GM19043 (cell line): ENCODE results near the gene RNF157.

ENCODE experiments used
- ATAC-seq: cut with Tn5 transposase; IDR thresholded peaks from one replicate; pipeline ENCODE4 v1.9.1; 2021; ENCODE audit warnings: low read depth; ENCODE audit not compliant: unreplicated experiment

RNF157 gene

GRCh38 chr17:76131692-76132573, 108.4 kb downstream of the RNF157 start:
- no peak for ATAC-seq

- ATAC-seq = no peak
These were observed 109.1 kb downstream of the RNF157 start for GRCh38 chr17:76131051-76131691.

- ATAC-seq = no peak
These were observed 109.8 kb downstream of the RNF157 start for GRCh38 chr17:76130473-76130872.

GRCh38 chr17:76125922-76126321, 114.4 kb downstream of the RNF157 start:
- ATAC-seq = no peak

GRCh38 chr17:76125391-76125675, 115.0 kb downstream of the RNF157 start:
- no peak for ATAC-seq

GRCh38 chr17:76124582-76125390, 115.5 kb downstream of the RNF157 start:
- ATAC-seq = no peak

- no peak for ATAC-seq
These were observed 116.3 kb downstream of the RNF157 start for GRCh38 chr17:76123749-76124581.

GRCh38 chr17:76123191-76123499, 117.1 kb downstream of the RNF157 start:
- no peak for ATAC-seq

GRCh38 chr17:76122431-76123190, 117.7 kb downstream of the RNF157 start:
- no peak for ATAC-seq

GRCh38 chr17:76121932-76122430, 118.3 kb downstream of the RNF157 start:
- ATAC-seq = no peak

- ATAC-seq = no peak
These were observed 119.7 kb downstream of the RNF157 start for GRCh38 chr17:76120658-76121008.

GRCh38 chr17:76119409-76120371, 120.6 kb downstream of the RNF157 start:
- no peak for ATAC-seq

- no peak for ATAC-seq
These were observed 125.0 kb downstream of the RNF157 start for GRCh38 chr17:76115138-76115754.

GRCh38 chr17:76111956-76112355, 128.3 kb downstream of the RNF157 start:
- ATAC-seq = no peak

GRCh38 chr17:76107509-76107908, 132.8 kb downstream of the RNF157 start:
- ATAC-seq = no peak

GRCh38 chr17:76106703-76107102, 133.6 kb downstream of the RNF157 start:
- ATAC-seq = no peak

GRCh38 chr17:76104896-76105231, 135.4 kb downstream of the RNF157 start:
- no peak for ATAC-seq

GRCh38 chr17:76104140-76104895, 136.0 kb downstream of the RNF157 start:
- ATAC-seq = no peak
